NCI-H226 (cell line): ENCODE measurements around the gene ZNRF1.

Experiments used
- DNase-seq: peaks from one replicate; pipeline ENCODE4 v3.0.0-alpha.2; 2015

ZNRF1 gene

GRCh38 chr16:75027520-75028300 lies 28.9 kb downstream of the ZNRF1 start:
- DNase-seq = no peak

- no peak for DNase-seq
Observed at GRCh38 chr16:75028544-75029135, 29.8 kb downstream of the ZNRF1 start.

- DNase-seq = peak; percentile 12
Observed at GRCh38 chr16:75029854-75030253, 31.0 kb downstream of the ZNRF1 start.

- DNase-seq = no peak
Observed at GRCh38 chr16:75032655-75033054, 33.8 kb downstream of the ZNRF1 start.

- DNase-seq = no peak
Observed at GRCh38 chr16:75035410-75035968, 36.7 kb downstream of the ZNRF1 start.

- peak; percentile 77 for DNase-seq
Observed at GRCh38 chr16:75038036-75038858, 39.4 kb downstream of the ZNRF1 start.

- DNase-seq = no peak
Observed at GRCh38 chr16:75039941-75040340, 41.1 kb downstream of the ZNRF1 start.

- no peak for DNase-seq
Observed at GRCh38 chr16:75042426-75043174, 43.8 kb downstream of the ZNRF1 start.

- DNase-seq = peak; percentile 5
Observed at GRCh38 chr16:75043175-75043895, 44.5 kb downstream of the ZNRF1 start.

- DNase-seq = peak; percentile 61
Observed at GRCh38 chr16:75044800-75045361, 46.1 kb downstream of the ZNRF1 start.

- no peak for DNase-seq
Observed at GRCh38 chr16:75045424-75045823, 46.6 kb downstream of the ZNRF1 start.

- DNase-seq = peak; percentile 22
Observed at GRCh38 chr16:75048054-75048453, 49.2 kb downstream of the ZNRF1 start.

GRCh38 chr16:75048530-75048929 lies 49.7 kb downstream of the ZNRF1 start:
- peak; percentile 36 for DNase-seq

GRCh38 chr16:75052481-75053202 lies 53.8 kb downstream of the ZNRF1 start:
- no peak for DNase-seq

GRCh38 chr16:75053791-75054555 lies 55.1 kb downstream of the ZNRF1 start:
- no peak for DNase-seq

GRCh38 chr16:75054556-75054947 lies 55.7 kb downstream of the ZNRF1 start:
- no peak for DNase-seq

- no peak for DNase-seq
Observed at GRCh38 chr16:75058806-75059205, 60.0 kb downstream of the ZNRF1 start.

- DNase-seq = no peak
Observed at GRCh38 chr16:75059411-75059810, 60.6 kb downstream of the ZNRF1 start.

- DNase-seq = no peak
Observed at GRCh38 chr16:75060723-75061122, 61.9 kb downstream of the ZNRF1 start.

GRCh38 chr16:75061669-75062068 lies 62.8 kb downstream of the ZNRF1 start:
- DNase-seq = no peak
